HG03354 (cell line): ENCODE results near the gene ZNF189.

Source experiments
- ATAC-seq: cut with Tn5 transposase; IDR thresholded peaks from one replicate; pipeline ENCODE4 v1.9.1; 2021; ENCODE audit warnings: mild to moderate bottlenecking; ENCODE audit not compliant: unreplicated experiment, poor library complexity, severe bottlenecking

Gene ZNF189

DNA sequence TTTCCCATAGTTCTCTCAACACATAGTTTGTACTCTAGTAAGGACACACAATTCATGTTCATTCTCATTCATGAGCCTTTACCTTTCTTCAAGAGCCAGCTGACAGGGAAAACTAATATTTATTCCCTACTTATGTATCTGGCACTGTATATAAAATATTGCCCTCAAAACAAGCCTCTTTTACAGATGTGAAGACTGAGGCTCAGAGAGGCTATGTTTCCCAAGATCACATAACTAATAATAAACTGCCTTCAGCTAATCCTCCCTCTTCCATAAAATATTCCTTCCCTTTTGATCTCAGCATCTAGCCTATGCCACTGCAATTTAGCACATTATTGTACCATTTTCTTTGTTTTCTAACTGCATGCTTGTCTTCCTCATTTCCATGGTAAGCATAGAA lies 18.7 kb downstream of the ZNF189 start:
- ATAC-seq: no peak

DNA sequence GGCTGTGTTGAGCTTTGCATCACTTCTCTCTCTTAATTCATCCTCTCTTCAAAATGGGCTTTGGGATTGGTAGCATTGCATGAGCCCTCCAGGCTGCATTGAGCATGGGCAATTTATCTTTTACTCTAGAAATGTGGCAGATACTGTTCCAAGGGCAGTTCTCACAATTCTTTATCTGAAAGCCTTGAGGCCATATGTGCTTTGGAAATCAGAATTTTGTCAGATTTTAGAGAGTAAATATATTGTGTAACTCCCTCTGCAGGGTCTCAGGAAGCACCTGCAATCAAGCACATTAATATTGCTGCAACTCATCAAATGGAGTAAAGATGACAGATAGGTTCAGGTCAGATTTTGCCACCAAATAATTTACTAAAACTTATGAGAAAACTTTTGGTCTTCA lies 19.3 kb downstream of the ZNF189 start:
- ATAC-seq: no peak

DNA sequence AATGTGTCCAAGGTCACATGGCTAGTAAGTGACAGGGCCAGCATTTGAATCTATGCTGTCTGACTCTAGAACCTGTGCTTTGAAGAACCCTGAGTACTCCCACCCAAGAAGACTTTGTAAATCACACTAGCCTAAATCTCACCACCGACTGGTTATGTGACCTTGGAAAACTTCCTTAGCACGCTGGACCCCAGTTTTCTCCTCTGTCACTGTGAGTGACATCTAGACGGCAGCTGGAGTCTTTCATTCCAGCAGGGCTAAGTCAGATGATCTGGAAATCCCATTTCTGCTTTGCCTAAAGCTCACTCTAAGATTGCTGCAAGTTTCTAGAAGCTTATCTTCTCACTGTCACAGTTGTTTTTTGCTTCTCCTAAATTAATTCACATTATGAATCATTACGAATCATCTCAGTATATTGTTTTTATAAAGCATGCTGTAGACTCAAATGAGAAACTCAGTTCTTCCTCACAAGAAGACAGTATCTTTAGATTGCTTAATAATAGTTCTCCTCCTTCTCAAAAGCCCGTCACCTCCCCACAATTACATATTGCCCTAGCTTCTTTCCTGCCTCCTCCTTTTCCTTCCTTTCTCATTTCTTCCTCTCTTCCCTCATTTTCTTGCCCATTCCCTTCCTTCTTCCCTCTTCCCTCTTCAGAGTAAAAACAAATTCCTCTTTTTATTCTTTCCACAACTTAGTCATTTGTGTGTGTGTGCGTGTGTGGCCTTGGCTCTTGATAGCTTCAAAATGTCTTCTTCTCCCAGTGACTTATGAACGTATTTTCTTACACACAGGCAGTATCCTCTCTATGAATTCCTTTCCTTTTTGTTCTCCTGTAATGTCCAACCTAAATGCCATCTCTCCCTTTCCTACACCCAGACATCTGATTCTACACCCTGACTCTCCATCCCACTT lies 20.1 kb downstream of the ZNF189 start:
- no peak for ATAC-seq

DNA sequence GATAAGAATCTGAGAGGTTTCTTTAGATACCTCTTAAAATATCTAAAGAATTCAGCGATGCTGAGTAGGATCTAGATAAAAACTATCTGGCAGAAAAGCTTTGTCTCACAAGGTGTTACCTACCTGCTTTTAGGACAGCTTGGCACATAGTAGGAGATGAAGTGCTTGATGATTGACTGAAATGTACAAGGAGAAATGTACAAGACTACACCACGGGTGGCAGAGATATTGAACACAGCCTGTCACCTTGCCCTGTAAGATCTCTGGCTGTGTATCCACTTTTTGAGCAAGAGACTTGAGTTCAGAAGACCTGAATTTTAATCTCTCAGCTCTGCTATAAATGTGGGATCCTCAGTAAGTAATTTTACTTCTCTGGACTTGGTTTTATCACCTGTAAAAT lies 21.2 kb downstream of the ZNF189 start:
- ATAC-seq: no peak

DNA sequence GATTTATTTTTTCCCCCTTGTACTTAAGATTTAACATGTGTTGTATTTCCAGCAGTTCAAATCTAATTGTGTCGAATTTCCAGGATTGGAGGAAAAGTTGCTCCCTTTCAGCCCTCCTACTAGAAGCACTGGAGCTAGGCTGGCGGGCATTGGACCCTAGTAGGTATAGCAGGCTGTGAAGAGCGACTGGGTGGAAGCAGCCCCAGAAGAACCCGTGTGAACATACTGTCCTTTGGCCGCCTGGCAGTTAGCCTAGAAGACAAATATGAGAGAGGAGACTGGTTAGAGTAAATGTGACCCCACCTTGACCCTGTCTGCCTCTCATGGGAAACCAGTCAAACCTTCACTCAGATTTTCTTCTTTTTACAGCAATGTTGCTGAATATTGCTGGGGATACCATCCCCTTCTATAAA lies 23.0 kb downstream of the ZNF189 start:
- no peak for ATAC-seq

DNA sequence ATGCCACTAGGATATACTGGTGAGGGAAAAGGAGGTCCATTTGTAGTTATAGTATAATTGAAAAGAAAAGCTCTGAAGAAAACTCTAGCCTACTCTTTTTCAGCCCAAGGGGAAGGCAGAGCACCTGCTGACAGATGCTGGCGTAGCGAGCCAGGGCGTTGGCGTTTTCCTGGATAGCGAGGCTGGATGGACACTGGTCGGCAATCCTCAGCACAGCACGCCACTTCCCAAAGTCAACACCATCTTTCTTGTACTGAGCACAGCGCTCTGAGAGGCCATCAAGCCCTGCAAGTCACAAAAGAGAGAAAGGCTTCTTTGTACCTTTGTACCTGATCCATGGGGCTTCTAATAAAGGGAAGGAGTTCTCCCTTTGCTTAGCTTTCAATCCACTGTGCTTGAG lies 28.7 kb downstream of the ZNF189 start:
- no peak for ATAC-seq

DNA sequence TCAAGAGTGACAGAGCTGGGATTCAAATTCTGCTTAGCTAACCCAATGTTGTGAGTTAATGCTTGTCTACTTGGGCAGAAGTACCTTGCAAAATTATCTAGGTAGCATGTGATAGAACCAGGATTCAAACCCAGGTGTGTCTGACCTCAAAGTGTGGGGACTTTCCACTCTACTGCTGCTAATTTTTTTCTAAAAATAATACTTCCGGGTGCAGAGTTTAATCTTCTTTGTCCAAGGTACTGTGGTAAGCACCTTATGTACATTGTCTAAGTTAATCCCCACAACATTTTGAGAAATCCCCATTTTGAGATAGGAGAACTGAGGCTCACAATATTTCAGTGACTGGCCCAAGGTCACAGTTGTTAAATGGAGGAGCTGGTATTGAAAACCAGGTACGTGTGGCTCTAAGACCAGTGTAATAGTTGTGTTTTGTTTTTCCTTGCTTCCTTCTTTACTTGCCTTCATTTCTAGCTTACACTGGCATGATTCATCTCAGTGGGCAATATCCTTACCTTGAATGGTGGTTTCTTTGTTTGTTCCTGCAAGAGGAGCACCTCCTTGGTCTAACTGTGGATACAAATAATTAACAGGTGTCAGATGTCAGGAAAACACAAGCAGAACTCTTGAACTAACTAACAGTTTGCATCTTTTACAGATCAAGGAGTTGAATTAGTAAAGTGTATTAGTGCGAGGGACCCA lies 29.5 kb downstream of the ZNF189 start:
- ATAC-seq: peak; percentile 78

DNA sequence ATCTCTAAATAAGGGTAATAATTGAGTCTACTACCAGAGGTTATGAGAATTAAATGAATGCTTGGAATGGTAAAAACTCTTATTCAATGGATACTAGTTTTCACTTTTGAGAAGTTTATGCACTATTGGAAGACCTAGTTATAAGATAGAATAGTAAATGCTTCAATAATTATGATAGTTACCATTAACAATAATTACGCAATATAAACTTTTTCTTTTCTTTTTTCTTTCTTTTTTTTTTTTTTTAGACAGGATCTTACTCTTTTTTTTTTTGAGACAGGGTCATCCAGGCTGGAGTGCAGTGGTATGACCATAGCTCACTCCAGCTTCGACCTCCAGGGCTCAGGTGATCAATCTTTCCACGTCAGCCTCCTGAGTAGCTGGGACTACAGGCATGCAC lies 30.3 kb downstream of the ZNF189 start:
- ATAC-seq: no peak

DNA sequence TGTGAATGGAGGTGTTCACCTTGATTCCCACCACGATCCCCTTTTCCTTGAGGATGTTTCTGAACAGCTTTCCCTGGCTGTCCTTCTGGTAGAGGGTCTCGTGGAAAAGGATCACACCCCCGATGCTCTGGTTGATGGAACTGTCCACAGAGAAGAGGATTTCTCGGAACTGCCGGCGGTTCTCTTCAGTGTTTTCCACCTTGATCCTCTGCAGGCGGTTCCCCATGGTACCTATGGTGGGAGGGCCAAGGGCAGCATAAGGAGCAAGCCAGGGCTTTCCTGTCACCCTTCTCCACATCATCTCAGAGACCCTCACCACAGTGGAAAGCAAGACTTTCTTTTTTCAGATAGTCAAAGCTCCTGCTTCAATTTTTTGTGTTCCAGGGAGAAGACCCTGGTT lies 31.1 kb downstream of the ZNF189 start:
- ATAC-seq: no peak

DNA sequence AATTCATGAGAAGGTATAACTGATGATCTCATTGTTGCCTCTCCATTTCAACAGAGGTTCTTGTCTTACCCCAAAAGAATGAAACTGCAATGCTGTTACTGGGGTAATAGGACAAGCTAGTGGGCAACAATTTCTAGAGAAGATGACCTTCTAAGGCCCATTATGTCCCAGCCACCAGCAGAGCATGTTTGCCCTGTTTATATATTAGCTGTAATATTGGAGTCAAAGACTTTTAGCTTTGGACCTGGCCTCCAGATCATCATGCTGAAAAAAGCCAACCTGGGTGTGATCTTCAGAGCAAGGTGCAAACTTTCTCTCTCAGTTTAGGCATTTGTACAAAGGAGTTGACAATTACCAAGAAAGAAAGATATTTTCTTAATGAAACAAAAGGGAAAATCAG lies 33.5 kb downstream of the ZNF189 start:
- no peak for ATAC-seq

DNA sequence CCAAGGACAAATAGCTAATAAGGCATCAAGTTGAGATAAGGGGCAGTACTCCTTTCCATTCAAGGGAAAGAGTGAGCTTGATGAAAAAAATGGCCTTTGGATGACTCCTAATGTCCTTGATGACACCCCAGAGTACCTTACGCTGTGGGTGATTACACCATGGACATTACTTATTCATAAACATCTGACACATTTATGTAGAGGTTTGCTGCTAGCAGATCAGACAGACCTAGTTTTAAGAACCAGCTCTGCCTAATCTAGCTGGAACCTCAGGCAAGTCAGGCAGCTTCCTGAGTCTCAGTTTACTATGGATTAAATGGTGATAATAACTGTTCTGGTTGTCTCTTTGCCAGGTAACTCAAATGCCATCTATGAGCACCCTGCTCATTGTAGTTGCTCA lies 34.1 kb downstream of the ZNF189 start:
- ATAC-seq: no peak

DNA sequence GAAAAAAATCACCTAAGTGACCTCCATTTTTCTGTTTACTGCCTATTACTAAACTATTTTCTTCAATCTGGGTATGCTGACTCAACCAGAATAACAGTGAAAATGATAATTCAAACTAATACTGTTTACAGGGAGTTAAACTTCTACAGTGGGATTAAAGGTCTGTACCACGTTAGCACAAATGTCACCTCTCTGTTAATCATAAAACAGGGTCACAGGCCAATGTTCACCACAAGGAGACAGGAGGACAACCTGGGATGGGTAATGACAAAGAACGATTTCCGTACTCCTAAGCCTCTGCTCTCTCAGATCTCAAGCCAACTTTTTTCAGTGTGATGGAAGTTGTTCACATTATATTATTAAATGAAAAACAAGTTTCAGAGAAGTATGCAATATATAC lies 34.6 kb downstream of the ZNF189 start:
- ATAC-seq: no peak

DNA sequence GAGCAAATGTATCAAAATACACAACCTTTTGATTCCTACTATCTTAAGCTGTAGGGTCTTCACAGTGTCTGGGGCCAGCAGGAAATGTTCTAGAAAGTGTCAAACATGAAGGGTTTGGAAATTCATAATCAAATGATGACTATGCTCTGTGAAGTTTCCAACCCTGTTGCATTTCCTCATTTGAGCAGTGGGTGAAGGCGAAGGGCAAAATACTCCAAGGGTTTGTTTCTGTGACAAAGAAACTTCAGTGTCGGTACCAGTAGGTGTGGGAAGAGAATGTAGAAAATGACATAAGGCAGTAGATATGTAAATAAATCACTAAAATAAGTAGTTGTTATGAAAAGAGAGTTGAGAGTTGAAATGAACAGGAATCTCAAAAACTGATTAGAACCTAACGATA lies 36.3 kb downstream of the ZNF189 start:
- no peak for ATAC-seq

DNA sequence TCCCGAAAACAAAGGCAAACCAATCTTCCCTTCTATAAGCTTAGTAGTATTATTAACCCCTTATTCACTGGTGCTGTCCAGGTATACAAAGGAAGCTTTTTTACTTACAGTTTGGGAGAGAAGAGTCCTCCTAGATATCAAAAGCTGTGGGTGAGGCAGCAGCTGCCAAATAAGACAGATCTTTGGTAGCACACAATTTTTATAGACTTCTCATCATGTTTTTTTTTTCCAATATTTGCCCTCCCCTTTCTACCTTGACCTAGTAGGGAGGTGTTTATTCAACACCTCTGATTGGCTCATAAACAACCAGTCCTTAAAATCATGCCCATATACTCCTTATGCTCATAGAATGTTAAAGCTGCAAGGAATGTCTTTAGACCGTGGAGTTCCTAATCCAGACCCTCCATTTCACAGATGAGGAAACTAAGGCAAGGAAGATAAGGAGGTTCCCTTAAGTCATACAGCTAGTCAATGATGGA lies 37.0 kb downstream of the ZNF189 start, which contains the start of gene ALDOB:
Gene ALDOB, minus strand, starts transcription at position 174 of the 479 bp plus-strand sequence. CDS start 4,887 bp downstream, outside the sequence.
- no peak for ATAC-seq

DNA sequence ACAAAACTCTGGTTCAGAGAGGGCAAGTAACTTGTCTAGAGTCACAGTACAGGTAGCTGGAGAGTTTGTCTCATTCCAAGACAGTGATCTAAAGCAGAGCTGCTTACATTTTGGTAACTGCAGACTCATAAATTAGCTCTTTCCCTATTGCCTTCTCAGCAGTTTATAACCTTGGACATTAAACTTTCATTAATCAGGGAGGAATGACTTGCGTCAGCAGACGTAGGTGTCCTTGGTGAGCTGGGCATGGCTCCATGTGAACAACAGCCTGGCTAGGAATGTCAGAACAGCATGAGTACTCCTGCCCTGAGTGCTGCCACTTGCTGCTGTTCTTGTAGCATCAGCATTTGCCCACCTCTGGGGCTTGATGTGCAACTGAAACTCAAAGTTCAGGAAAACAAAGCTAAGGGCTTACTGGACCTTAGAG lies 39.2 kb downstream of the ZNF189 start:
- no peak for ATAC-seq

DNA sequence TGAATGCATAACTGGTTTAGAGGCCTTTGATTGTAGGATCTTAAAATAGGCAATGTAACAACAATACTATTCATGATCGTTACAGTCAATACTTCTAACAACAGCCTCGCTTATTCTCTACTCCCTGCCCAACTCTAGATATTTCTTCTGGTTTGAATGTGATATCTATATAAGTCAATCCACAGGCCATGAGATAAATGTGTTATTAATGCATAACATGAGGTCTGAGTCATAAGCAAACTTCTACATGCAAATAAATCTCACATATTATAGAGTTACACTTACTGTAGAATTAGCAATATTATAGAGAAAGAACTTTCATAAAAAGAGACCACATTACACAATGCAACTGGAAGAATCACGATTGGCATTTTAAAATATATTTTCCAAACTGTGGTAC lies 39.9 kb downstream of the ZNF189 start:
- ATAC-seq: no peak

DNA sequence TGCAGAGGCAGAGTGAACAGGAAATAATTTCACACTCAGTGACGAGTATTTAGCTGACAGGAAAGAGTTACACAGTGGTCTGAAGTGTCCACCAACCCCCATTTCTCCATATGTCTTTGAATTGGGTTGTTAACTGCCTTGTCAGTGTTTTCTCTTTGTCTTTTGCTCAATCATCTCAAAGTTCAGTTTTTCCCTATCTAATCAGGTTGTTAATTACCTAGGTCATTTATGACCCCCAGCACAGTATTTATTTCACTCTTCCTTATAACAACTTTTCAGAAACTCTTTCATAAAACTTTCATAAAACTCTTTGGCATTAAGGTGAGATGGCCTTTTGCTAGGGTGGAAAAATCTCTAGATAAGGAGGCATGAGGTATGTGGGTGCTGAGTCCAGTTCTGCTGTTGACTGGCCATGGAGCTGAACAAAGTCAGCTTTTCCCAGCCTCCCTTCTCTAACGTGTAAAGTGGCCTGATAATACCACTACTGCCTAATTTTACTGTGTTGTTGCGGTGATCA lies 42.1 kb downstream of the ZNF189 start:
- no peak for ATAC-seq

DNA sequence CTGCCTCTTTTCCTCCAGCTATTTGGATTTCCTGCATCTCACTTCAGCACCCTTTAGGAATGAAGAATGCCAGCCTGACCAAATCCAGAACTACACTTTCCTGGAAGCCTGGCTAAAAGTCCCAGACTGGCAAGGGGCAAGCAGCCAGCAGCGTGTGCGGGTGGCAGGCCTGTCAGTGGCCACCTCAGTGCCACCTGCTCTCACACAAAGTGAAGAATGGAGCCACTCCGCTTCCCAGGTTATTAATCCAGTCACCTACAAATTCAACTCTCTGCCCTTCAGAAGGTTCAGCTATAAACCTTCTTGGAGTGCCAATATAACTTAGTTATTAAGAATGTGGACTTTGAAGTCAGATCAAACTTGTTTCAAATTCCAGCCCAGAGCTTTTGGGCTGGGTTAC lies 43.7 kb downstream of the ZNF189 start:
- ATAC-seq: no peak

DNA sequence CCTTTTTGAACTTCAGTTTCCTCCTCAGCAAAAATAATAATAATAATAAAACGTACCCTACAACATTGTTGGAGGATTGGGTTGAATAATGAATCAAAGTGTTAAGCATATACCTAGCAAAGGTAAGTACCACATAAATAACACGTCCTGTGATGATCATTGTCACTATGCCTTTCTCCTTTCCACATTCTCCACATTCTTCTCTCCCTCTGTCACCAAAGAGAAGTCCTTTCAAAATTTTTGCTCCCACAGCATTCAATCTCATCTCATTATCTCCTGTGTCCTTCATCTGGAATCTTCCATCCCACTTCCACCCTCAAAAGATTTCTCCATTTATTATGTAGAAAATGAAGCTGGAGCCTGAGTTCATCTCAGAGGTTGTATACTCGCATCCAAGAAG lies 44.1 kb downstream of the ZNF189 start:
- ATAC-seq: no peak

DNA sequence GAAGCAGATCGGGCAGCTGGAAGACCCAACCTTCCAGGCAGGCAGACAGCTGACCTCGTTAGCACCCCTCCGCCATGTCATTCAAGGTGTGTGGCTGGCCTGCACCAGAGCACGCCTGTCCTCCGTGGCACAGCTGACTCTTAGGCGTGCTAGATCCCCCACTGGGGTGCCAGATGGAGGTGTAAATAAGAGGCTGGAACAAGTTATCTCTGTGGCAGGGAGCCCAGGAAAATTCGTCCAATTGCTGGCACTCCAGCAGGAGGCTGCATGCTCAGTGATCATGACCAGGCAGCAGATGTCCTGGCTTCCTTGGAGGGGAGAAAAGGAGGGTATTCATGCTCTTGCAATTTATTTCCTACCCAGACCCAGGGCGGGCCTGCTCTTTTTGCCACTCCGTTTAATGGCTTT lies 44.7 kb downstream of the ZNF189 start:
- no peak for ATAC-seq
